GM12878 (cell line): ENCODE measurements around the gene CCDC170.

ENCODE experiments used
- BHLHE40 ChIP-seq, 2 experiments: fragments of 450-650 bp in 1 of 2; IDR thresholded peaks; 2 replicates each; pipeline ENCODE4 v1.6.1; 2011 to 2017; ENCODE audit warnings: low read depth in 2 of 2, borderline replicate concordance in 1 of 2, improper control_type of control experiment in 1 of 2, low read length in 1 of 2, mild to moderate bottlenecking in 1 of 2
- CBX3 ChIP-seq: fragments of 200-600 bp; sonication (generic); IDR thresholded peaks from 2 replicates; pipeline ENCODE4 v1.6.1; 2016; ENCODE audit warnings: low read depth, borderline replicate concordance
- EP300 ChIP-seq, 2 experiments: fragments of 150-350 bp in 1 of 2; IDR thresholded peaks; 2 replicates each; pipeline ENCODE4 v1.6.1; 2011 to 2012; ENCODE audit warnings: low read depth in 2 of 2, low read length in 2 of 2, borderline replicate concordance in 1 of 2, improper control_type of control experiment in 1 of 2, inconsistent platforms in 1 of 2; ENCODE audit not compliant: control insufficient read depth in 1 of 2
- MAX ChIP-seq: IDR thresholded peaks from 2 replicates; pipeline ENCODE4 v1.6.1; 2012; ENCODE audit warnings: low read depth, low read length, improper control_type of control experiment
- NR2C2 ChIP-seq: IDR thresholded peaks from 2 replicates; pipeline ENCODE4 v1.6.1; 2011; ENCODE audit warnings: borderline replicate concordance, low read depth; ENCODE audit not compliant: control insufficient read depth, insufficient read length
- SP1 ChIP-seq: IDR thresholded peaks from one replicate; pipeline ENCODE4 v1.6.1; 2011; ENCODE audit warnings: low read depth, low read length
- ZNF217 ChIP-seq: fragments of 450-650 bp; IDR thresholded peaks from 2 replicates; pipeline ENCODE4 v1.6.1; 2017; ENCODE audit warnings: antibody characterized with exemption, mild to moderate bottlenecking
- TF ChIP-seq, protein P1 (sequence below), 3 experiments: IDR thresholded peaks in 2 of 3; conservative IDR thresholded peaks in 1 of 3; 2 replicates each; pipeline ENCODE4 v1.5.1; 2011; ENCODE audit warnings: low read depth in 3 of 3, low read length in 3 of 3, mild to moderate bottlenecking in 3 of 3, control low read depth in 2 of 3, moderate library complexity in 2 of 3, inconsistent platforms in 1 of 3, mixed read lengths in 1 of 3; ENCODE audit not compliant: control insufficient read depth in 2 of 3, insufficient read depth in 1 of 3; ENCODE audit errors: extremely low read depth in 1 of 3

GRCh38 chr6:151576633-151577032 lies 82.8 kb downstream of the CCDC170 start:
- no peak for TF ChIP-seq ZNF217
- no peak for TF ChIP-seq MAX
- no peak for TF ChIP-seq SP1
- no peak for TF ChIP-seq BHLHE40 (IDR thresholded peaks at IDR 0.05; ENCODE audit: borderline replicate concordance in 1 of 2, low read depth in 2 of 2, low read length in 1 of 2)
- TF ChIP-seq CBX3, result no peak
- no peak for TF ChIP-seq EP300 (IDR thresholded peaks at IDR 0.05; ENCODE audit: borderline replicate concordance in 1 of 2, control insufficient read depth in 1 of 2, low read depth in 2 of 2, low read length in 2 of 2)
- TF ChIP-seq NR2C2, result no peak
- TF ChIP-seq, protein P1, sequence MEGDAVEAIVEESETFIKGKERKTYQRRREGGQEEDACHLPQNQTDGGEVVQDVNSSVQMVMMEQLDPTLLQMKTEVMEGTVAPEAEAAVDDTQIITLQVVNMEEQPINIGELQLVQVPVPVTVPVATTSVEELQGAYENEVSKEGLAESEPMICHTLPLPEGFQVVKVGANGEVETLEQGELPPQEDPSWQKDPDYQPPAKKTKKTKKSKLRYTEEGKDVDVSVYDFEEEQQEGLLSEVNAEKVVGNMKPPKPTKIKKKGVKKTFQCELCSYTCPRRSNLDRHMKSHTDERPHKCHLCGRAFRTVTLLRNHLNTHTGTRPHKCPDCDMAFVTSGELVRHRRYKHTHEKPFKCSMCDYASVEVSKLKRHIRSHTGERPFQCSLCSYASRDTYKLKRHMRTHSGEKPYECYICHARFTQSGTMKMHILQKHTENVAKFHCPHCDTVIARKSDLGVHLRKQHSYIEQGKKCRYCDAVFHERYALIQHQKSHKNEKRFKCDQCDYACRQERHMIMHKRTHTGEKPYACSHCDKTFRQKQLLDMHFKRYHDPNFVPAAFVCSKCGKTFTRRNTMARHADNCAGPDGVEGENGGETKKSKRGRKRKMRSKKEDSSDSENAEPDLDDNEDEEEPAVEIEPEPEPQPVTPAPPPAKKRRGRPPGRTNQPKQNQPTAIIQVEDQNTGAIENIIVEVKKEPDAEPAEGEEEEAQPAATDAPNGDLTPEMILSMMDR (IDR thresholded peaks at IDR 0.05 in 2 of 3, conservative IDR thresholded peaks at IDR 0.05 in 1 of 3; ENCODE audit: control insufficient read depth in 2 of 3, extremely low read depth in 1 of 3, insufficient read depth in 1 of 3, low read depth in 3 of 3, low read length in 3 of 3), result no peak
